ENCODE measurements around the gene JPT2. TPM values are rescaled to one million over a fixed set of nuclear protein-coding genes. Genes with fewer than 3 reads are reported as not detected.

Gene JPT2
- total RNA-seq, 8 experiments from 2014 or later = 19.3 to 96.7 (median 34.8) TPM

- 90 to 100% (median 97%) methylated on average over 1 to 6 of the region's 33 CpGs; no CpG with 5 or more reads in 5 of the 10 experiments for WGBS, 10 experiments
- in situ Hi-C loops (cut with MboI; ENCODE audit: low pct_unique_long_range_greater_than_20kb in 2 of 9, low sequenced_read_pairs in 9 of 9, unreplicated experiment in 9 of 9) = no loop called here
- H3K4me1 ChIP-seq (replicated peaks in 1 of 2) = no peaks in the 10 kb centered on the region
Observed at GRCh38 chr16:1740234-1740633, 62.2 kb downstream of the JPT2 start.

GRCh38 chr16:1740781-1741490 is 62.9 kb downstream of the JPT2 start:
- 81 to 100% (median 95%) methylated on average over 1 to 5 of the region's 30 CpGs; no CpG with 5 or more reads in 6 of the 10 experiments for WGBS, 10 experiments
- in situ Hi-C loops (cut with MboI; ENCODE audit: low pct_unique_long_range_greater_than_20kb in 2 of 9, low sequenced_read_pairs in 9 of 9, unreplicated experiment in 9 of 9) = no loop called here
- Histone ChIP-seq H3K4me3 (no peak overlapping the region), H3K27ac (no peak overlapping the region), H3K4me1 (replicated peaks in 1 of 2) (no peaks in the 10 kb centered on the region)
- ATAC-seq (replicated peaks in 6 of 8) = peak in 1 of 8 experiments; percentile 10

More at GRCh38 chr16:1740234-1740633, 62.2 kb downstream of the JPT2 start:
- no peak overlapping the region for H3K27ac ChIP-seq
- H3K4me3 ChIP-seq = no peak overlapping the region
- no peak for ATAC-seq (replicated peaks in 6 of 8)

- in situ Hi-C loops (cut with MboI; ENCODE audit: low pct_unique_long_range_greater_than_20kb in 2 of 9, low sequenced_read_pairs in 9 of 9, unreplicated experiment in 9 of 9) = no loop called here
- peak in 1 of 8 experiments; percentile 12 for ATAC-seq (replicated peaks in 6 of 8)
Observed at GRCh38 chr16:1741553-1742165, 63.6 kb downstream of the JPT2 start.

GRCh38 chr16:1743376-1744337 is 65.6 kb downstream of the JPT2 start:
- in situ Hi-C loops (cut with MboI; ENCODE audit: low pct_unique_long_range_greater_than_20kb in 2 of 9, low sequenced_read_pairs in 9 of 9, unreplicated experiment in 9 of 9) = no loop called here
- ATAC-seq (replicated peaks in 6 of 8) = no peak
- Histone ChIP-seq H3K4me1 (replicated peaks in 1 of 2) (no peaks in the 10 kb centered on the region), H3K4me3 (no peak overlapping the region), H3K27ac (no peak overlapping the region)
- 78 to 100% (median 93%) methylated on average over 2 to 4 of the region's 32 CpGs; no CpG with 5 or more reads in 6 of the 10 experiments for WGBS, 10 experiments

More at GRCh38 chr16:1741553-1742165, 63.6 kb downstream of the JPT2 start:
- H3K4me3 ChIP-seq = no peak overlapping the region
- H3K27ac ChIP-seq = no peak overlapping the region
- 88 to 100% (median 100%) methylated on average over 2 to 9 of the region's 19 CpGs; no CpG with 5 or more reads in 7 of the 10 experiments for WGBS, 10 experiments
- H3K4me1 ChIP-seq (replicated peaks in 1 of 2) = no peaks in the 10 kb centered on the region

- H3K27ac ChIP-seq = no peak overlapping the region
- 88 to 100% (median 98%) methylated on average over 1 to 17 of the region's 24 CpGs; no CpG with 5 or more reads in 1 of the 10 experiments for WGBS, 10 experiments
- no peak for ATAC-seq (replicated peaks in 6 of 8)
Observed at GRCh38 chr16:1744338-1744840, 66.3 kb downstream of the JPT2 start.

GRCh38 chr16:1745181-1745899 is 67.3 kb downstream of the JPT2 start:
- peak in 3 of 8 experiments; percentile 34 to 79 (median 75) for ATAC-seq (replicated peaks in 6 of 8)
- in situ Hi-C loops (cut with MboI; ENCODE audit: low pct_unique_long_range_greater_than_20kb in 2 of 9, low sequenced_read_pairs in 9 of 9, unreplicated experiment in 9 of 9) = no loop called here
- 80 to 100% (median 85%) methylated on average over 1 to 8 of the region's 25 CpGs; no CpG with 5 or more reads in 4 of the 10 experiments for WGBS, 10 experiments
- Histone ChIP-seq H3K4me3 (no peak overlapping the region), H3K4me1 (replicated peaks in 1 of 2) (no peaks in the 10 kb centered on the region), H3K27ac (no peak overlapping the region)

More at GRCh38 chr16:1744338-1744840, 66.3 kb downstream of the JPT2 start:
- in situ Hi-C loops (cut with MboI; ENCODE audit: low pct_unique_long_range_greater_than_20kb in 2 of 9, low sequenced_read_pairs in 9 of 9, unreplicated experiment in 9 of 9) = no loop called here
- no peak overlapping the region for H3K4me3 ChIP-seq
- H3K4me1 ChIP-seq (replicated peaks in 1 of 2) = no peaks in the 10 kb centered on the region

GRCh38 chr16:1745900-1746692 is 68.0 kb downstream of the JPT2 start:
- in situ Hi-C loops (cut with MboI; ENCODE audit: low pct_unique_long_range_greater_than_20kb in 2 of 9, low sequenced_read_pairs in 9 of 9, unreplicated experiment in 9 of 9) = no loop called here
- ATAC-seq (replicated peaks in 6 of 8) = peak in 3 of 8 experiments; percentile 62 to 77 (median 69)
- H3K4me1 ChIP-seq (replicated peaks in 1 of 2) = no peaks in the 10 kb centered on the region
- no peak overlapping the region for H3K4me3 ChIP-seq
- H3K27ac ChIP-seq = no peak overlapping the region
- WGBS, 10 experiments = 0 to 100% (median 80%) methylated on average over 1 to 13 of the region's 29 CpGs; no CpG with 5 or more reads in 4 of the 10 experiments

GRCh38 chr16:1746693-1747195 is 68.7 kb downstream of the JPT2 start:
- peak in 5 of 8 experiments; percentile 2 to 62 (median 12) for ATAC-seq (replicated peaks in 6 of 8)
- in situ Hi-C loops (cut with MboI; ENCODE audit: low pct_unique_long_range_greater_than_20kb in 2 of 9, low sequenced_read_pairs in 9 of 9, unreplicated experiment in 9 of 9) = no loop called here
- WGBS, 10 experiments = 6 to 90% methylated on average over 3 to 4 of the region's 31 CpGs; no CpG with 5 or more reads in 8 of the 10 experiments
- Histone ChIP-seq H3K4me3 (no peak overlapping the region), H3K27ac (no peak overlapping the region), H3K4me1 (replicated peaks in 1 of 2) (no peaks in the 10 kb centered on the region)

- in situ Hi-C loops (cut with MboI; ENCODE audit: low pct_unique_long_range_greater_than_20kb in 2 of 9, low sequenced_read_pairs in 9 of 9, unreplicated experiment in 9 of 9) = no loop called here
- Histone ChIP-seq H3K4me3 (no peak overlapping the region), H3K4me1 (replicated peaks in 1 of 2) (no peaks in the 10 kb centered on the region), H3K27ac (no peak overlapping the region)
- WGBS, 10 experiments = 17 to 100% (median 100%) methylated on average over 1 to 2 of the region's 11 CpGs; no CpG with 5 or more reads in 7 of the 10 experiments
- no peak for ATAC-seq (replicated peaks in 6 of 8)
Observed at GRCh38 chr16:1747934-1748333, 69.9 kb downstream of the JPT2 start.

- peak in 1 of 8 experiments; percentile 12 for ATAC-seq (replicated peaks in 6 of 8)
- 81 to 100% (median 97%) methylated on average over 1 to 17 of the region's 29 CpGs for WGBS, 10 experiments
- Histone ChIP-seq H3K27ac (no peak overlapping the region), H3K4me3 (no peak overlapping the region), H3K4me1 (replicated peaks in 1 of 2) (no peaks in the 10 kb centered on the region)
- in situ Hi-C loops (cut with MboI; ENCODE audit: low pct_unique_long_range_greater_than_20kb in 2 of 9, low sequenced_read_pairs in 9 of 9, unreplicated experiment in 9 of 9) = no loop called here
Observed at GRCh38 chr16:1749152-1750117, 71.4 kb downstream of the JPT2 start.

Data from motor neuron (in vitro differentiated cells).